Measurements from ENCODE around the gene MRPS7. TPM values are rescaled to one million over a fixed set of nuclear protein-coding genes. Genes with fewer than 3 reads are reported as not detected.

Gene MRPS7
- 40.8 and 41.5 TPM in 2 replicates for total RNA-seq (2013; cell fraction: nucleolus; rRNA removed)
- total RNA-seq (2014; rRNA removed) (105 and 117 TPM in 2 replicates), total RNA-seq (2014; rRNA removed; fragmentation: Illumina TruSeq; extraction: Trizol) (89.6 and 101 TPM in 2 replicates), total RNA-seq (2021) (88.4 and 89.2 TPM in 2 replicates), polyA plus RNA-seq (2011; rRNA removed) (73.6 and 89.7 TPM in 2 replicates), polyA plus RNA-seq (2014; fragmentation: Illumina TruSeq; extraction: Trizol) (71.2 and 101 TPM in 2 replicates), polyA plus RNA-seq (2014; fragmentation: Nextera tagmentation; extraction: Ambion mirVana) (100 to 1,000 TPM; 161 to 209 TPM), polyA plus RNA-seq (2014; rRNA removed) (93.2 and 108 TPM in 2 replicates), polyA plus RNA-seq (2016; fragmentation: Nextera tagmentation; extraction: Ambion mirVana) (100 to 1,000 TPM; 207 to 217 TPM), polyA minus RNA-seq (2011; rRNA and poly(A)+ RNA removed) (44.1 and 47.2 TPM in 2 replicates), Bru-seq, nascent RNA (percentile 85 among the genes with signal in this experiment), BruChase-seq, experiment 1, labeled RNA remaining after a 6-hour chase (percentile 80 among the genes with signal in this experiment), BruChase-seq, experiment 2, labeled RNA remaining after a 2-hour chase (percentile 76 among the genes with signal in this experiment)
- 40.9 TPM for polyA plus RNA-seq (2011; ENCODE audit: low read depth)
- polyA plus RNA-seq (2011; cell fraction: cytosol; rRNA removed): 90.3 and 94.2 TPM in 2 replicates
- 68.9 and 73.0 TPM in 2 replicates for polyA plus RNA-seq (2011; cell fraction: nucleus; rRNA removed)
- 50.5 and 55.2 TPM in 2 replicates for polyA plus RNA-seq (2012)
- 16.8 and 20.8 TPM in 2 replicates for polyA minus RNA-seq (2011; cell fraction: cytosol; rRNA and poly(A)+ RNA removed)
- polyA minus RNA-seq (2011; cell fraction: nucleus; rRNA and poly(A)+ RNA removed): 26.8 and 39.8 TPM in 2 replicates
- long read RNA-seq, experiment 1, transcript MRPS7-201 (5 exons, 1,406 nt): major isoform, 123 of 137 reads
- long read RNA-seq, experiment 1, partial matches to known transcripts: 0 of 137 reads
- long read RNA-seq, experiment 1, other reads (novel, unspliced or antisense): 9 of 137 reads
- long read RNA-seq, experiment 2, transcript MRPS7-201 (5 exons, 1,406 nt): major isoform, 479 of 537 reads
- long read RNA-seq, experiment 2, transcript MRPS7-203 (4 exons, 1,638 nt): minor isoform, 8 of 537 reads
- long read RNA-seq, experiment 2, partial matches to known transcripts: 1 of 537 reads
- long read RNA-seq, experiment 2, other reads (novel, unspliced or antisense): 46 of 537 reads

GRCh38 chr17:75261336-75262111 lies at the start of gene MRPS7, which contains the start of gene GGA3:
MRPS7 (plus strand) TSS chr17:75261879; CDS start chr17:75261901, 22 bp downstream.
GGA3 (minus strand) TSS chr17:75261606; CDS start chr17:75261587, 19 bp downstream.
- ChIA-PET SMC1A (ENCODE audit: uncharacterized antibody, unreplicated experiment) (interaction anchor here (0.8 to 5.0 kb wide), 16 partner anchors 9 to 151 kb away, joined by 3 to 62 read pairs (median 4); partner anchors contain the start of genes GRB2, MIF4GD, NUP85 and SLC25A19), POLR2A (interaction anchor here (0.5 to 4.8 kb wide), 12 partner anchors 10 to 427 kb away, joined by 3 to 81 read pairs (median 5); partner anchors contain the start of genes ARMC7, MIF4GD and SLC25A19), CTCF (interaction anchor here (0.5 to 4.8 kb wide), 17 partner anchors 10 to 373 kb away, joined by 3 to 58 read pairs (median 4); partner anchors contain the start of genes MIF4GD, SLC25A19 and TMEM94), RAD21 (ENCODE audit: unreplicated experiment) (interaction anchor here (0.7 to 3.5 kb wide), 12 partner anchors 10 to 300 kb away, joined by 3 to 43 read pairs (median 4); partner anchors contain the start of genes GRB2, MIF4GD, NUP85 and SLC25A19)
- no peaks in the 10 kb centered on the region for H3K27me3 ChIP-seq (replicated peaks in 1 of 2; ENCODE audit: control insufficient read depth in 2 of 2, insufficient read depth in 2 of 2, low read length in 1 of 2)
- FAIRE-seq (peak; percentile 85), ATAC-seq (peak; percentile 96), DNase-seq (ENCODE audit: low read depth, low spot score) (peak; percentile 75)
- H4K20me1 ChIP-seq (ENCODE audit: control insufficient read depth, insufficient read depth): no peaks in the 10 kb centered on the region
- H3K9ac ChIP-seq (ENCODE audit: control insufficient read depth, insufficient read depth, low read length): peak within 1 kb of the TSS; percentile 100
- H3K4me1 ChIP-seq (ENCODE audit: control insufficient read depth, insufficient read depth, low read length): peaks cover 9% of the 10 kb centered on the region
- intact Hi-C loops (cut with micrococcal nuclease; ENCODE audit: unreplicated experiment): loop anchor here (10.0 kb wide), 1 partner anchor 253 kb away; the partner anchor contains the start of genes CASKIN2 and TSEN54
- peak within 1 kb of the TSS; percentile 97 for H2AFZ ChIP-seq (ENCODE audit: control insufficient read depth, low read depth, low read length)
- peak within 1 kb of the TSS; percentile 95 for H3K4me2 ChIP-seq (ENCODE audit: control insufficient read depth, insufficient read depth)
- peak within 1 kb of the TSS; percentile 99 for H3K27ac ChIP-seq (ENCODE audit: control insufficient read depth, insufficient read depth)
- peaks cover 55% of the 10 kb centered on the region for H3K79me2 ChIP-seq (ENCODE audit: control insufficient read depth, insufficient read depth, low read length)
- WGBS (ENCODE audit: insufficient coverage, insufficient replicate concordance, low lambda C conversion rate, missing lambda C conversion rate): under 1% methylated on average over 53 of the region's 69 CpGs
- peaks cover 6 to 10% of the 10 kb centered on the region in 2 experiments for H3K36me3 ChIP-seq (ENCODE audit: control insufficient read depth in 2 of 2, insufficient read depth in 2 of 2, low read length in 1 of 2)
- BruUV-seq (replicated peaks): no TSS peak
- no peaks in the 10 kb centered on the region for H3K9me3 ChIP-seq (replicated peaks; ENCODE audit: control insufficient read depth, insufficient read depth, low read length)
- in situ Hi-C loops (cut with MboI): no loop called here
- H3K4me3 ChIP-seq: peak within 1 kb of the TSS; percentile 86
- TF ChIP-seq CTCF (IDR thresholded peaks at IDR 0.05 in 2 of 3, conservative IDR thresholded peaks at IDR 0.05 in 1 of 3; ENCODE audit: control insufficient read depth in 2 of 3, extremely low read depth in 1 of 3, insufficient read depth in 1 of 3, low read depth in 3 of 3, low read length in 3 of 3) (no peak; a peak in 1 of 6 replicates), CEBPZ (IDR thresholded peaks at IDR 0.05; ENCODE audit: low read depth, low read length) (no peak), MYB (IDR thresholded peaks at IDR 0.05; ENCODE audit: borderline replicate concordance, low read depth, low read length) (peak; percentile 99), IRF3 (IDR thresholded peaks at IDR 0.05) (no peak), RELA (IDR thresholded peaks at IDR 0.05; ENCODE audit: borderline replicate concordance, partially characterized antibody) (peak; percentile 67), IRF5 (IDR thresholded peaks at IDR 0.05; ENCODE audit: borderline replicate concordance) (peak; percentile 97)
